Stromal cell of bone marrow (primary cell): ENCODE data around the gene WWP2.

Experiments used
- DNase-seq: peaks from one replicate; pipeline ENCODE4 v3.0.0-alpha.2; 2012; ENCODE audit warnings: low read depth

The WWP2 gene

DNA sequence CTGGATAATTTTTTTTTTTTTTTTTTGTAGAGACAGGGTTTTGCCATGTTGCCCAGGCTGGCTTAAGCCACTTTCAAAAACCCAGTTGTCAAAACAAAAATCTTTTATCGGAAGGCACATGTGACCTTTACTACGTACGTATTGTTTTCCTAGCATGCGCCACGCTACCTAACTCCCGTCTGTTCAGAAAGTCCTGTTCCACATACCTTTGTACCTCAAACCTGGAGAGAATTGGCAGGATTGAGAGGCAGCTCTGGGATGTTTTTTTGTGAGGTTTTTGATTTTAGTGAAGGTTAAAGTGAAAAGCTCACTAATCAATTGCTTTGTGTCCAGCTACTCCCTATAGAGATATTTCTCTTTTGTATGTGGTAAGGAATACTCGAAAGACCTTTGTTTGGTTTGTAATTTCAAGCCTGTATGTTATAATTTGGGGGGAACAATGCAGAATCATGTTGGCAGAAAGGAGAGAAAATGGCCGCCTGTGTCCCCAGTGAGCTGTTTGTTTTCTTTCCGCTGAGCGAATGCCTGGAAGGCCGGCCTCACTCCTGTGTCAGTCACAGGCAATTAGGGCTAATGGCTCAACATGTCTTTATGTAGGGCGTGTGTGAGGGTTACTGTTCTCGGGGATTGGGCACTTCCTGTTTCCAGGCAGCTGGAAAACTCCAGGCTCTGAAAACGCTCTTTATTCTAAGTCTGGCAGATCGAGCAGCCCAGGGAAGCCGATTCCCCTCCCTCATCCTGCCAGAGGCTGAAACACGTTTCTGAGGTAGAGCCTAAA, 128.2 kb downstream of the WWP2 start:
- peak; percentile 66 for DNase-seq

GRCh38 chr16:69890892-69891282, 128.8 kb downstream of the WWP2 start:
- DNase-seq = no peak

GRCh38 chr16:69892378-69892777, 130.2 kb downstream of the WWP2 start:
- no peak for DNase-seq

- no peak for DNase-seq
Observed at GRCh38 chr16:69893106-69893505, 131.0 kb downstream of the WWP2 start.

DNA sequence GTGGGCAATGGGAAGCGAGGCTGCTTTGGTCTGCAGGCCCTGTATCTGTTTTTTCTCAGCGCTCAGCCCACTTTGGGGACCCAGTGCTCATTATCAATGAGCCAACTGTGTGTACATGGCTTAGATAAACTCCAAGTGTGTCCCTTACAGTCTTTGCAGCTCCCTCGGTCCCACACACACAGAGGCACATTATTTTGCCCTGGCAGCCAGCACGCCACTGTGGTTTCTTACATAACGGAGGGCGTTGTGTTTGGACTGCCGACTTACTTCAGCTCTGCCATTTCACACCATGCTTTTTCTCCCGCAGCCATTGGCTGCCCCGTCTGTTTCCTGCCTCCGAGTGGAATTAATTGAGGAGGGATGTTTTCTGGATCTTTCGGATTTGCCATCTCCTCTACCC, 132.5 kb downstream of the WWP2 start:
- DNase-seq = no peak

GRCh38 chr16:69903865-69904415, 141.8 kb downstream of the WWP2 start:
- DNase-seq = no peak

GRCh38 chr16:69904495-69905170, 142.5 kb downstream of the WWP2 start:
- no peak for DNase-seq

- DNase-seq = no peak
Observed at GRCh38 chr16:69905171-69905555, 143.0 kb downstream of the WWP2 start.

DNA sequence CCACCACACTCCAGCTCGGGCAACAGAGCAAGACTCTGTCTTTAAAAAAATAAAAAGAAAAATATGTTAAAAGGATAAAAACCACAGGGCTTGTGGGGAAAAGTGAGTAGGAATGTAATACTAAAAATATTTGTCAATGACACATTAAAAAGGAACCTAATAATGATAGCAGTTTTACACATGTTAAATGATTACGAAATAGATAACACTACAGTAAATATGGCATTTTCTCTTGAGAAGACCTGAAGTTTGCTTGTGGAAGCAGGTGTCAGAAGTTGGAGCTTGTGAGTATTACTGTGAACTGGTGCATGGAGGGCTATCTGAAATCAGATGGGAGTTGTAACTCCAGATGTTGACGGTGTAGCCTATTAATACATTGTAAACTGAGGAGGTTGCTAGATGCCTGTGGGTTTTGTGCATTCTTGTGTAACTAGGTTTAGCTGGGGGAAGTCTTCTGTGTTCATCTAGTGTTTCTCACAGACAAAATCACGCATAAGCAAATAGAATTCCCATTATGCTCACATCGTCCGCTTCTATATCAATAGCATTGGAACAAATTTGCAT, 144.8 kb downstream of the WWP2 start:
- no peak for DNase-seq

- no peak for DNase-seq
Observed at GRCh38 chr16:69909043-69909442, 146.9 kb downstream of the WWP2 start.

GRCh38 chr16:69909760-69910159, 147.6 kb downstream of the WWP2 start:
- DNase-seq = no peak

- DNase-seq = no peak
Observed at GRCh38 chr16:69910964-69911363, 148.8 kb downstream of the WWP2 start.

DNA sequence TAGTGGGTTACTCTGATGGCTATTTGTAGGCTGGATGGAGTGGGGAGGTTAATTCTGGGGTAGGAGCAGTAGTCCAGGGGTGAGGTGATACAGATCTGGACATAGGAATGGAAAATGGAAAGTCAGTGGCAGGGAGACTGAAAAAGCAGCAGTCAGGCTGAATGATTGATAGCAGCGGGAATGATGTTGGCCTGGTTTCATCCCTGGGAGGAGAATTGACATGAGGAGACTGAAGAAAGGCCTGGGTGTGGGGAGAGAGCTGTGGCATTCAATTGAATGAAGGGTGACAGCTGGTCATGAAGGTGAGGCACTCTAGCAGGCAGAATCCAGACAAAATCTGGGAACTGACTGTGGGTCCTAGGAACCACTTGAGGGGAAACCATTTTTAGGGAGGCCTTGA, 154.3 kb downstream of the WWP2 start:
- DNase-seq = no peak

GRCh38 chr16:69917311-69917710, 155.2 kb downstream of the WWP2 start:
- DNase-seq = no peak

GRCh38 chr16:69917739-69918138, 155.6 kb downstream of the WWP2 start:
- peak; percentile 91 for DNase-seq

DNA sequence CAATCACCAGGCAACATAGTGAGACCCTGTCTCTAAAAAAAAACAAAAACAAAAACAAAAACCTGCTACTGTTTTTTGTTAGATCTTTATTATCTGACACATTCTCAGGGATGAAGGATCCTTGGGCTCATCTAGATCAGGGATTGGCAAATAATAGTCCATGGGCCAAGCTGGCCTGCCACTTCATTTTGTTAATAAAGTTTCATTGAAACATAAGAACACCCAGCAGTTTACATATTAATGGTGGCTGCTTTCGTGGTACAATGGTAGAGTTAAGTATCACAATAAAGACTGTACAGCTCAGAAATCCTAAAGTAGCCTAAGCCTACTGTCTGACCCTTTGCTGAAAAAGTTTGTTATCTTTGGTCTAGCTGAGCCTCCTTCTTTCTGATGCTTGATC, 156.1 kb downstream of the WWP2 start:
- DNase-seq = no peak

DNA sequence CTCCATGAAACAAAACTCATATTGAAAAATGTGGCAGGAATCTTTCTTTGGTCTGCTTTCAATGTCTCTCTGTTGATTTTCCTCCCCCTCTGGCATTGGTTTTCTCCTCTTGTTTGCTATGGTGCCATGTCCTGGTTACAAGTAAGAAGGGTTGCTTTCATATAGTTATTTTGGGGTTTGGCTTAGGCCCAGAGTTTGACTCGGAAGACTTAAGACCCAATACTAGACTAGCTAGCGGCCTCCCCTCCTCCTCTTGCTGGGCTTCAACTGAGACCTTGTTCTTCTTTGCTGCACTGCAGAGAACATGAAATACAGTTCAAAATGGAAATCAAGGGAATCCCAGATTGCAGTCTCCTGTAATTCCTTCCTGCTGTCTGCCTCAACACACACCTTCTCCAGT, 159.0 kb downstream of the WWP2 start:
- peak; percentile 67 for DNase-seq

DNA sequence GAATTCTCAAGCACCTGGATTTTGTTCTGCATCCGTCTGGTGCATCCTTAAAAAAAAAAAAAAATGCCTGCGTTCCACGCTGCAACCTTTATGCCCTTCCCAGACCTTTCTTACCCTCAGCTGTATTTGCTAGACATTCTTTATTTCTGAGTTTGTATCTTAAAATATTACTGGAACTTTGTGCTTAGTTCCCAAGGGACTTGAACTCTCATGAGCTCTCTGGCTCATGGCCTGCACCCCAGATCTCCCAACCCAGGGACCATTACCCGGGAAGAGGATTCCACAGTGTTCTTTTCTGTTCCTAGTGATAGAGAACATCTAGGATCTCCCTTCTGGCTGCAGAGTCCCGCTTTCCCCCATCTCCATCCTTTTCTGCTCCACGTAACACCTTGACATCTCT, 160.1 kb downstream of the WWP2 start:
- no peak for DNase-seq

GRCh38 chr16:69924041-69924775, 162.1 kb downstream of the WWP2 start:
- DNase-seq = no peak

- DNase-seq = peak; percentile 84
Observed at GRCh38 chr16:69924777-69925191, 162.7 kb downstream of the WWP2 start.

DNA sequence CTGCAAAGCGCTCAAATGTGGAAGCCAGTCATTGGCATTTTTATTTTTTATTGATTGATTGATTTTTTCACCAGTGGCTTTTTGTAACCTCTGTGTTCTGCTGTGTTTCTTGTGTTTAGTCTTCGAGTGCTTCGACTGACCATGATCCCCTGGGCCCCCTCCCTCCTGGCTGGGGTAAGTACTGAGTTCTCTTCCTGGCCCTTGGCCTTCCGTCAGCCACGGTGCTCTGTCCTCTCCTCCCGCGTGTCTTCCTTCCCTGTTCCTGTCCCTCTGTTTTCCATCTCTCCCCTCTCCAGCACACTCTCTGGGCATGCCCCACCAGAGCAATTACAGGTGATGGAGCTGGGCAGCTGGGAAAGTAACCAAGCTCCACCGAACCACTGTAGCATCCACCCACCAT, 163.2 kb downstream of the WWP2 start:
- no peak for DNase-seq

- no peak for DNase-seq
Observed at GRCh38 chr16:69926241-69926640, 164.1 kb downstream of the WWP2 start.
